ENCODE results near the gene SEPTIN10.

Gene SEPTIN10

GRCh38 chr2:109493176-109493935 lies 120.4 kb downstream of the SEPTIN10 start:
- TF ChIP-seq CTCF (IDR thresholded peaks at IDR 0.05; ENCODE audit: low read depth, low read length) = no peak
- no peak overlapping the region for H3K4me3 ChIP-seq (ENCODE audit: low read depth, low read length)
